ENCODE data around the gene IGF1R. TPM values are rescaled to one million over a fixed set of nuclear protein-coding genes. Genes with fewer than 3 reads are reported as not detected.

The IGF1R gene
- total RNA-seq, 1 experiment from 2014 or later, result 125 TPM

DNA sequence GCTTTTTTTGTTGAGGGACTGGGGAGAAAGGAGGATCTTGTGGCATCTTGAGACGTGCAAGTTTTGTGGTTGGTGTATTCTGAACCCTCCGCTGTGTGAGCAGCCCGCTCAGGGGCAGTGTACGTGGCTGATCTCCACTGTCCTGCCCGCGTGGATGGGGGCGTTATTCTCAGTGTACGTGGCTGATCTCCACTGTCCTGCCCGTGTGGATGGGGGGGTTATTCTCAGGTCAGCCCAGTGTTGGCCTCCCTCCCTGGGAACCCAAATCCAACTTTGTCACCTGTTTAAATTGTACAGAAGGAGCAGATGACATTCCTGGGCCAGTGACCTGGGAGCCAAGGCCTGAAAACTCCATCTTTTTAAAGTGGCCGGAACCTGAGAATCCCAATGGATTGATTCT lies 275.2 kb downstream of the IGF1R start:
- ChIA-PET CTCF (no interaction called here), POLR2A (no interaction called here)
- ATAC-seq (no peak), DNase-seq (ENCODE audit: low spot score) (no peak)
- Mint-ChIP-seq H3K9me3 (no peaks in the 10 kb centered on the region), H3K4me1 (no peaks in the 10 kb centered on the region), H3K27me3 (ENCODE audit: low read depth) (no peaks in the 10 kb centered on the region), H3K4me3 (no peak overlapping the region), H3K27ac (no peak overlapping the region), H3K36me3 (peaks cover 55% of the 10 kb centered on the region)
- TF ChIP-seq, protein P1, sequence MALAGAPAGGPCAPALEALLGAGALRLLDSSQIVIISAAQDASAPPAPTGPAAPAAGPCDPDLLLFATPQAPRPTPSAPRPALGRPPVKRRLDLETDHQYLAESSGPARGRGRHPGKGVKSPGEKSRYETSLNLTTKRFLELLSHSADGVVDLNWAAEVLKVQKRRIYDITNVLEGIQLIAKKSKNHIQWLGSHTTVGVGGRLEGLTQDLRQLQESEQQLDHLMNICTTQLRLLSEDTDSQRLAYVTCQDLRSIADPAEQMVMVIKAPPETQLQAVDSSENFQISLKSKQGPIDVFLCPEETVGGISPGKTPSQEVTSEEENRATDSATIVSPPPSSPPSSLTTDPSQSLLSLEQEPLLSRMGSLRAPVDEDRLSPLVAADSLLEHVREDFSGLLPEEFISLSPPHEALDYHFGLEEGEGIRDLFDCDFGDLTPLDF (CRISPR knock-in tag; IDR thresholded peaks at IDR 0.05), result no peak
- TF ChIP-seq NFATC4 (CRISPR knock-in tag; IDR thresholded peaks at IDR 0.05) (no peak), OVOL2 (CRISPR knock-in tag; IDR thresholded peaks at IDR 0.05; ENCODE audit: borderline replicate concordance) (no peak), ZNF263 (CRISPR knock-in tag; IDR thresholded peaks at IDR 0.05; ENCODE audit: low read depth) (no peak), ZNF219 (CRISPR knock-in tag; IDR thresholded peaks at IDR 0.05; ENCODE audit: borderline replicate concordance) (no peak), PRRX2 (CRISPR knock-in tag; IDR thresholded peaks at IDR 0.05) (no peak), SMAD4 (CRISPR knock-in tag; IDR thresholded peaks at IDR 0.05) (no peak), ATF1 (CRISPR knock-in tag; IDR thresholded peaks at IDR 0.05) (no peak), ESRRA (CRISPR knock-in tag; IDR thresholded peaks at IDR 0.05; ENCODE audit: borderline replicate concordance) (no peak)
- TF ChIP-seq, protein P2, sequence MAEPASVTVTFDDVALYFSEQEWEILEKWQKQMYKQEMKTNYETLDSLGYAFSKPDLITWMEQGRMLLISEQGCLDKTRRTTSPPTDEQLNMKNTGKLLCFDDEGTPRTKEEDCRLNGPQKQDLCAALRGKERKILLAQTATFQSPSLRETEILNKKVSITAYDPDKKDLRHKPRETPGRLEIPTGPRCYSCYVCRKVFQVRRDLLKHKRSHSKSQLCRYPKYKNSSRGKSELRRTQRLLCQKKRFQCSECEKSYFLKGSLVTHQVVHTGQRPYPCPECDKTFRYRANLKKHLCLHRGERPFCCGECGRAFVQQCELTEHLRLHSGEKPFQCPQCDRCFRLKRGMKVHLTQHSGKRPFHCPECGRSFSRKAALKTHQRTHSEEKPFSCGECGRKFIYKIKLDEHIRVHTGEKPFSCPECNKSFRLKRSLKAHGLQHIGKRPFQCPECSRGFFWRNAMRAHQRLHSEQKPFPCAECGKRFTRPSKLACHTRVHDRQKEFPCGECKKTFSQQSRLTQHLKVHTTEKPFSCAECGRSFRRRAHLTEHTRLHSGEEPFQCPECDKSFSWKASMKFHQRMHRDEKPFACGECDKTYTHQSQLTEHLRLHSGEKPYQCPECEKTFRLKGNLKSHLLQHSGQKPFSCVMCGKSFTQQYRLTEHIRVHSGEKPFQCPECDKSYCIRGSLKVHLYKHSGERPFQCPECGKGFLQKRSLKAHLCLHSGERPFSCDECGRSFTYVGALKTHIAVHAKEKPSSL (CRISPR knock-in tag; conservative IDR thresholded peaks at IDR 0.05), result no peak
- TF ChIP-seq, protein P3, sequence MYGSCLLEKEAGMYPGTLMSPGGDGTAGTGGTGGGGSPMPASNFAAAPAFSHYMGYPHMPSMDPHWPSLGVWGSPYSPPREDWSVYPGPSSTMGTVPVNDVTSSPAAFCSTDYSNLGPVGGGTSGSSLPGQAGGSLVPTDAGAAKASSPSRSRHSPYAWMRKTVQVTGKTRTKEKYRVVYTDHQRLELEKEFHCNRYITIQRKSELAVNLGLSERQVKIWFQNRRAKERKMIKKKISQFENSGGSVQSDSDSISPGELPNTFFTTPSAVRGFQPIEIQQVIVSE (CRISPR knock-in tag; IDR thresholded peaks at IDR 0.05; ENCODE audit: borderline replicate concordance), result no peak

DNA sequence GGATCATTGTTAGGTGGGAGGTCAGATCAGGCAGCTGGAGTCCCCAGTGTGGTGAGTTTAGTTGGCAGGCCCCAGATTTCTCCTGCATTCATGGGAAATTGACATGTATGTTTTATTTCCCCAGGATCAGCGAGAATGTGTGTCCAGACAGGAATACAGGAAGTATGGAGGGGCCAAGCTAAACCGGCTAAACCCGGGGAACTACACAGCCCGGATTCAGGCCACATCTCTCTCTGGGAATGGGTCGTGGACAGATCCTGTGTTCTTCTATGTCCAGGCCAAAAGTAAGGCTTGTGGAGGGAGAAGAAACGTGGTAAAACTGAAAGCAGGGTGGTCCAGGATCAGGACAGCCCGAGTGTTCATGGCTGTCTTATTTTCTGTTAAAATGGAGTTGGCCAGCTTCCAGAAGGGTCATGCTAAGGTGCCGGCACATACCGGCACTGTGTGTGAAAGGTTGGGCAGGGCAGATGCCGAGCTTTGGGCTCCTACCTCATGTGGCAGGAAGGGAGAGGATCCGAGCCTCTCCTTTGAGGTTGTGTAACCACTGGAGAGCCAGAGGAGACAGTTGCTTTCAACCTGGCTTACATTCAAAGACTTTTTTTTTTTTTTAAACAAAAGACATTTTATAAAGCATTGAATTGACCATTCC lies 276.2 kb downstream of the IGF1R start:
- TF ChIP-seq, protein P4, sequence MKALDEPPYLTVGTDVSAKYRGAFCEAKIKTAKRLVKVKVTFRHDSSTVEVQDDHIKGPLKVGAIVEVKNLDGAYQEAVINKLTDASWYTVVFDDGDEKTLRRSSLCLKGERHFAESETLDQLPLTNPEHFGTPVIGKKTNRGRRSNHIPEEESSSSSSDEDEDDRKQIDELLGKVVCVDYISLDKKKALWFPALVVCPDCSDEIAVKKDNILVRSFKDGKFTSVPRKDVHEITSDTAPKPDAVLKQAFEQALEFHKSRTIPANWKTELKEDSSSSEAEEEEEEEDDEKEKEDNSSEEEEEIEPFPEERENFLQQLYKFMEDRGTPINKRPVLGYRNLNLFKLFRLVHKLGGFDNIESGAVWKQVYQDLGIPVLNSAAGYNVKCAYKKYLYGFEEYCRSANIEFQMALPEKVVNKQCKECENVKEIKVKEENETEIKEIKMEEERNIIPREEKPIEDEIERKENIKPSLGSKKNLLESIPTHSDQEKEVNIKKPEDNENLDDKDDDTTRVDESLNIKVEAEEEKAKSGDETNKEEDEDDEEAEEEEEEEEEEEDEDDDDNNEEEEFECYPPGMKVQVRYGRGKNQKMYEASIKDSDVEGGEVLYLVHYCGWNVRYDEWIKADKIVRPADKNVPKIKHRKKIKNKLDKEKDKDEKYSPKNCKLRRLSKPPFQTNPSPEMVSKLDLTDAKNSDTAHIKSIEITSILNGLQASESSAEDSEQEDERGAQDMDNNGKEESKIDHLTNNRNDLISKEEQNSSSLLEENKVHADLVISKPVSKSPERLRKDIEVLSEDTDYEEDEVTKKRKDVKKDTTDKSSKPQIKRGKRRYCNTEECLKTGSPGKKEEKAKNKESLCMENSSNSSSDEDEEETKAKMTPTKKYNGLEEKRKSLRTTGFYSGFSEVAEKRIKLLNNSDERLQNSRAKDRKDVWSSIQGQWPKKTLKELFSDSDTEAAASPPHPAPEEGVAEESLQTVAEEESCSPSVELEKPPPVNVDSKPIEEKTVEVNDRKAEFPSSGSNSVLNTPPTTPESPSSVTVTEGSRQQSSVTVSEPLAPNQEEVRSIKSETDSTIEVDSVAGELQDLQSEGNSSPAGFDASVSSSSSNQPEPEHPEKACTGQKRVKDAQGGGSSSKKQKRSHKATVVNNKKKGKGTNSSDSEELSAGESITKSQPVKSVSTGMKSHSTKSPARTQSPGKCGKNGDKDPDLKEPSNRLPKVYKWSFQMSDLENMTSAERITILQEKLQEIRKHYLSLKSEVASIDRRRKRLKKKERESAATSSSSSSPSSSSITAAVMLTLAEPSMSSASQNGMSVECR (CRISPR knock-in tag; IDR thresholded peaks at IDR 0.05; ENCODE audit: borderline replicate concordance), result no peak
- TF ChIP-seq EMX1 (CRISPR knock-in tag; IDR thresholded peaks at IDR 0.05), result no peak
- no peak for TF ChIP-seq NR2C2 (CRISPR knock-in tag; IDR thresholded peaks at IDR 0.05)
- TF ChIP-seq ESRRA (CRISPR knock-in tag; IDR thresholded peaks at IDR 0.05; ENCODE audit: borderline replicate concordance), result no peak
- TF ChIP-seq NR3C1 (CRISPR knock-in tag; conservative IDR thresholded peaks at IDR 0.05; ENCODE audit: low read depth), result no peak
- no peak for TF ChIP-seq RORB (CRISPR knock-in tag; IDR thresholded peaks at IDR 0.05)
- H3K9me3 Mint-ChIP-seq, result no peaks in the 10 kb centered on the region

More for the DNA sequence above, 276.2 kb downstream of the IGF1R start:
- H3K27me3 Mint-ChIP-seq (ENCODE audit: low read depth), result no peaks in the 10 kb centered on the region
- no peak for ATAC-seq
- no peak for DNase-seq (ENCODE audit: low spot score)
- ChIA-PET POLR2A (interaction anchor here (0.7 kb wide), 1 partner anchor 9 kb away, joined by 4 read pairs; no protein-coding TSS in a partner anchor), CTCF (no interaction called here)
- no peaks in the 10 kb centered on the region for H3K4me1 Mint-ChIP-seq
- H3K36me3 Mint-ChIP-seq, result peaks cover 56% of the 10 kb centered on the region
- no peak overlapping the region for H3K27ac Mint-ChIP-seq
- H3K4me3 Mint-ChIP-seq, result no peak overlapping the region

Data from WTC11 (cell line).